Keratinocyte (primary cell): ENCODE results near the gene BBOX1. TPM values are rescaled to one million over a fixed set of nuclear protein-coding genes. Genes with fewer than 3 reads are reported as not detected.

Source experiments
- DNase-seq: peaks from one replicate; pipeline ENCODE4 v3.0.0-alpha.2; 2011; ENCODE audit warnings: low read depth, missing footprints, low spot score
- FAIRE-seq: peaks from 2 replicates; lab custom pipeline; 2011; peaks lifted over from hg19 to GRCh38; lab: Jason Lieb, UNC
- H2AFZ ChIP-seq: 2 replicates; pipeline ENCODE4 v1.6.0; 2012; ENCODE audit warnings: low read length, control low read depth, inconsistent platforms; ENCODE audit not compliant: control insufficient read depth
- H3K27ac ChIP-seq: 2 replicates; pipeline ENCODE4 v1.5.1; 2011; ENCODE audit warnings: low read length; ENCODE audit not compliant: control insufficient read depth, insufficient read depth
- H3K27me3 ChIP-seq: 3 replicates; pipeline ENCODE4 v1.6.0; 2011; ENCODE audit warnings: low read length; ENCODE audit not compliant: control insufficient read depth, insufficient read depth; ENCODE audit errors: extremely low read depth
- H3K36me3 ChIP-seq, 2 experiments: 2 replicates in 1 of 2; 3 replicates in 1 of 2; pipeline ENCODE4 v1.5.1; 2011; ENCODE audit warnings: low read length in 2 of 2, mild to moderate bottlenecking in 1 of 2; ENCODE audit not compliant: control insufficient read depth in 2 of 2, insufficient read depth in 2 of 2; ENCODE audit errors: extremely low read depth in 1 of 2
- H3K4me1 ChIP-seq: 3 replicates; pipeline ENCODE4 v1.5.1; 2011; ENCODE audit warnings: low read length; ENCODE audit not compliant: control insufficient read depth, insufficient read depth; ENCODE audit errors: extremely low read depth
- H3K4me2 ChIP-seq: 3 replicates; pipeline ENCODE4 v1.6.0; 2011; ENCODE audit warnings: low read depth, low read length; ENCODE audit not compliant: control insufficient read depth, insufficient read depth; ENCODE audit errors: extremely low read depth
- H3K4me3 ChIP-seq, 3 experiments: fragments of 200-600 bp in 1 of 3; sonication (generic) in 1 of 3; 2 replicates in 2 of 3; 3 replicates in 1 of 3; pipeline ENCODE4 v1.5.1; 2011 to 2016; ENCODE audit warnings: low read length in 3 of 3, mild to moderate bottlenecking in 3 of 3, control low read depth in 2 of 3, inconsistent platforms in 1 of 3, low read depth in 1 of 3, mixed read lengths in 1 of 3, mixed run types in 1 of 3, moderate library complexity in 1 of 3; ENCODE audit not compliant: control insufficient read depth in 2 of 3, insufficient read depth in 2 of 3; ENCODE audit errors: extremely low read depth in 1 of 3
- H3K79me2 ChIP-seq: 2 replicates; pipeline ENCODE4 v1.6.0; 2012; ENCODE audit warnings: low read length; ENCODE audit not compliant: control insufficient read depth, insufficient read depth
- H3K9ac ChIP-seq: 3 replicates; pipeline ENCODE4 v1.6.0; 2011; ENCODE audit warnings: low read length; ENCODE audit not compliant: control insufficient read depth, insufficient read depth; ENCODE audit errors: extremely low read depth
- H3K9me1 ChIP-seq: 3 replicates; pipeline ENCODE4 v1.6.0; 2011; ENCODE audit warnings: low read length; ENCODE audit not compliant: control insufficient read depth, insufficient read depth; ENCODE audit errors: extremely low read depth
- H3K9me3 ChIP-seq: 2 replicates; pipeline ENCODE4 v1.5.1; 2012; ENCODE audit warnings: low read depth, low read length; ENCODE audit not compliant: control insufficient read depth
- H4K20me1 ChIP-seq: 3 replicates; pipeline ENCODE4 v1.6.0; 2011; ENCODE audit warnings: low read length; ENCODE audit not compliant: control insufficient read depth, insufficient read depth; ENCODE audit errors: extremely low read depth
- EZH2 ChIP-seq: IDR thresholded peaks from one replicate; pipeline ENCODE4 v1.6.1; 2012; ENCODE audit warnings: inconsistent platforms, mild to moderate bottlenecking, low read length, moderate library complexity
- dilution Hi-C: fragments of 300-500 bp; cut with MboI; formaldehyde crosslinking; loops from one replicate; pipeline ENCODE4 v1.7.0; 2020; ENCODE audit warnings: low sequenced_read_pairs; ENCODE audit not compliant: extremely low pct_ligation_motif_present
- polyA plus RNA-seq, 5 experiments: library from polyadenylated mRNA; depleted of rRNA in 3 of 5; stranded (reverse) in 3 of 5; stranded (forward) in 1 of 5; unstranded in 1 of 5; fragments of >200 nt; gene quantifications; 1 replicate in 1 of 5; 2 replicates in 3 of 5; 3 replicates in 1 of 5; pipeline versions ENCODE4 v1.2.1 to v1.2.3, GENCODE V29; 2011 to 2012; ENCODE audit warnings: missing spikeins in 2 of 5, low read depth in 1 of 5, low replicate concordance in 1 of 5
- TF ChIP-seq, protein P1 (sequence below), 3 experiments: IDR thresholded peaks in 1 of 3; conservative IDR thresholded peaks in 1 of 3; optimal IDR thresholded peaks in 1 of 3; 2 replicates in 2 of 3; 3 replicates in 1 of 3; pipeline versions ENCODE3 to v1.5.1; 2011; ENCODE audit warnings: low read length in 3 of 3, mild to moderate bottlenecking in 3 of 3, moderate library complexity in 2 of 3, control low read depth in 1 of 3, inconsistent platforms in 1 of 3; ENCODE audit not compliant: insufficient read depth in 2 of 3; ENCODE audit errors: extremely low read depth in 1 of 3

BBOX1 gene
- polyA plus RNA-seq, 1 donor (not counting 4 experiments of a cell fraction or from before 2014, with no cell fraction given): 2.4 TPM

DNA sequence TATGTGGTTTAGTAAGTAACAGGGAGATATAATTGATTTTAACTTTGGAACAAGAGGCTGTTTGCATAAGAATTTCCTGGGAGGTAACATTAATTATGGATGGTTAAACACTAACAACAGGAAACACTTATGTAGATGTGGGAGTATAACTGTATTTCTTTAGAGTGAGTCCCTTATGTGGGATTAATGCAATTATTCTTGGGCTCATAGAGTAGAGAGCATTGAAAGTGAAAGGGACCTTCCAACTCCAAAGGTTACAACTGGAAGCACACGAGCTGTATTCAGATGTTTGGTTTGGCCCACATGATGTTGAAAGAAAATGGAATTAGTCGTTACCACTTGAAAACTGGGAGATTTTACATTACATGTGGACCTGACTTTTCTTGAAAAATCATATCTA, 53.5 kb downstream of the BBOX1 start:
- FAIRE-seq (no peak), DNase-seq (no peak)
- Histone ChIP-seq H2AFZ (no peak overlapping the region), H3K4me2 (no peak overlapping the region), H3K9me1 (no peaks in the 10 kb centered on the region), H3K36me3 (no peaks in the 10 kb centered on the region), H3K27me3 (no peaks in the 10 kb centered on the region), H3K27ac (no peak overlapping the region), H3K4me1 (no peaks in the 10 kb centered on the region), H3K9me3 (no peaks in the 10 kb centered on the region), H3K4me3 (no peak overlapping the region), H3K79me2 (no peaks in the 10 kb centered on the region), H4K20me1 (no peaks in the 10 kb centered on the region), H3K9ac (no peak overlapping the region)
- dilution Hi-C loops: no loop called here
- TF ChIP-seq, protein P1, sequence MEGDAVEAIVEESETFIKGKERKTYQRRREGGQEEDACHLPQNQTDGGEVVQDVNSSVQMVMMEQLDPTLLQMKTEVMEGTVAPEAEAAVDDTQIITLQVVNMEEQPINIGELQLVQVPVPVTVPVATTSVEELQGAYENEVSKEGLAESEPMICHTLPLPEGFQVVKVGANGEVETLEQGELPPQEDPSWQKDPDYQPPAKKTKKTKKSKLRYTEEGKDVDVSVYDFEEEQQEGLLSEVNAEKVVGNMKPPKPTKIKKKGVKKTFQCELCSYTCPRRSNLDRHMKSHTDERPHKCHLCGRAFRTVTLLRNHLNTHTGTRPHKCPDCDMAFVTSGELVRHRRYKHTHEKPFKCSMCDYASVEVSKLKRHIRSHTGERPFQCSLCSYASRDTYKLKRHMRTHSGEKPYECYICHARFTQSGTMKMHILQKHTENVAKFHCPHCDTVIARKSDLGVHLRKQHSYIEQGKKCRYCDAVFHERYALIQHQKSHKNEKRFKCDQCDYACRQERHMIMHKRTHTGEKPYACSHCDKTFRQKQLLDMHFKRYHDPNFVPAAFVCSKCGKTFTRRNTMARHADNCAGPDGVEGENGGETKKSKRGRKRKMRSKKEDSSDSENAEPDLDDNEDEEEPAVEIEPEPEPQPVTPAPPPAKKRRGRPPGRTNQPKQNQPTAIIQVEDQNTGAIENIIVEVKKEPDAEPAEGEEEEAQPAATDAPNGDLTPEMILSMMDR (optimal IDR thresholded peaks at IDR 0.05 in 1 of 3, IDR thresholded peaks at IDR 0.05 in 1 of 3, conservative IDR thresholded peaks at IDR 0.05 in 1 of 3; ENCODE audit: extremely low read depth in 1 of 3, insufficient read depth in 2 of 3, low read length in 3 of 3): no peak
- no peak for TF ChIP-seq EZH2

DNA sequence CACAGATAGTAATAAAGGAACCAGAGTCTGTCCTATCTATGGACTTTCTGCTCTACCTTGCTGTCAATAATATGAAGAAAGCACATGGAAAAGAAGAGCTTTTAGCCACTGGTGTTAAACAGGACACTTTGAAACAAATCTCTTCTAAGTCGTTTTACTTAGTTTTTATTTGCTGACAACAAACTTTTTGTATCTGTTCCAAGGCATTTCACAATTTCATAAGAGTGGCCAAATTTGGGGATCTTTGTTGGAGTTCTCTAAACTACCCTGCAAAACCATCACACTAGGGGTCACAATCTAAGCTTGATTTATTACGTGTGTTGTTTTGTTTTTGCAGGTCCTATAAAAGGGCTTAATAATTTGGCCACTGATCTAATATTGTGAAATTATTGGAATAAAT, 54.4 kb downstream of the BBOX1 start:
- H3K4me3 ChIP-seq: no peak overlapping the region
- no peak overlapping the region for H3K27ac ChIP-seq
- H4K20me1 ChIP-seq: no peaks in the 10 kb centered on the region
- no peak overlapping the region for H3K4me2 ChIP-seq
- no peaks in the 10 kb centered on the region for H3K36me3 ChIP-seq
- no peaks in the 10 kb centered on the region for H3K9me3 ChIP-seq
- no peak for FAIRE-seq
- H3K9ac ChIP-seq: no peak overlapping the region
- H3K9me1 ChIP-seq: no peaks in the 10 kb centered on the region
- no peaks in the 10 kb centered on the region for H3K4me1 ChIP-seq
- H3K27me3 ChIP-seq: no peaks in the 10 kb centered on the region
- dilution Hi-C loops: no loop called here
- no peak overlapping the region for H2AFZ ChIP-seq
- H3K79me2 ChIP-seq: no peaks in the 10 kb centered on the region
- no peak for TF ChIP-seq EZH2
- TF ChIP-seq, protein P1 (optimal IDR thresholded peaks at IDR 0.05 in 1 of 3, IDR thresholded peaks at IDR 0.05 in 1 of 3, conservative IDR thresholded peaks at IDR 0.05 in 1 of 3; ENCODE audit: extremely low read depth in 1 of 3, insufficient read depth in 2 of 3, low read length in 3 of 3): no peak
- no peak for DNase-seq
